ENCODE results near the gene EPN3.

The EPN3 gene

GRCh38 chr17:50558581-50558940 is 26.0 kb downstream of the EPN3 start:
- no peak for FAIRE-seq
- no peak for DNase-seq (ENCODE audit: insufficient read length, low spot score)

GRCh38 chr17:50558941-50559614 is 26.5 kb downstream of the EPN3 start:
- TF ChIP-seq POLR2A (IDR thresholded peaks at IDR 0.05; ENCODE audit: low read depth, low read length) = no peak
- DNase-seq (ENCODE audit: insufficient read length, low spot score) = no peak
- no peak for FAIRE-seq

More at GRCh38 chr17:50558581-50558940, 26.0 kb downstream of the EPN3 start:
- TF ChIP-seq POLR2A (IDR thresholded peaks at IDR 0.05; ENCODE audit: low read depth, low read length) = no peak

GRCh38 chr17:50559674-50560184 is 27.2 kb downstream of the EPN3 start:
- no peak for FAIRE-seq
- DNase-seq (ENCODE audit: insufficient read length, low spot score) = peak; percentile 93
- TF ChIP-seq POLR2A (IDR thresholded peaks at IDR 0.05; ENCODE audit: low read depth, low read length) = no peak

DNA sequence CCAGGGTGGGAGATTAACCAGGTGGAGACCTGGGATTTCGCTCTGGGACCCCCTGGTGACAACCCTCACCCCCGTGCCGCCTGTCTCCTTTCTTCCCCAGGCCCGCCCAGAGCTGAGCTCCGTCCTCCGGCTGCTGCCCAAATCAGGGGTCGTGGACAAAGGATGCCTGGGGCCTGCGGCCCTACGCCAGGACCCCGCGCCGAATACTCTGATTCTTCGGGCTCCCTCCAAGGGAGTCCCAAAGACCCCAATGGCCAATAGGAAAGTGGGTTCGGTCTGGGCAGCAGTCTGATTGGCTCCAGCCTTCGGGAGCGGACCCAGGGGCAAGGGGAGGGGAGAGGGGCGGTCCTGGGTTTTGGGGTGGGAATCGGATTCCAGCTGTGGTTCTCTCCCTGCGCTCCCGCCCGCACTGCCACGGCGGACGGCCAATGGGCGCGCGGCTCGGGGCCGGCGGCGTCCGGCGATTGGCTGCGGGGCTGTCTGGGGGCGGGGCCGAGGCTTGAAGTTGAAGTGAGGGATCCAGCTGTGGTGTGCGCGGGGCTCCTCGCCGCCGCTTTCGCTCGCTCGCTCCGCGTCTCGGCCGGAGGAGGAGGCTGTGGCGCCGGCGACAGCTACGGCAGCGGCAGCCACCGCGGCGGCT is 27.8 kb downstream of the EPN3 start, which contains the start of gene CACNA1G:
TSS of gene CACNA1G (plus strand) at position 531 of the 640 bp plus-strand sequence. CDS start 745 bp downstream, outside the sequence.
- FAIRE-seq = peak; percentile 43
- DNase-seq (ENCODE audit: insufficient read length, low spot score) = peak; percentile 99
- TF ChIP-seq POLR2A (IDR thresholded peaks at IDR 0.05; ENCODE audit: low read depth, low read length) = no peak; the same call in 1 of the 2 replicates

DNA sequence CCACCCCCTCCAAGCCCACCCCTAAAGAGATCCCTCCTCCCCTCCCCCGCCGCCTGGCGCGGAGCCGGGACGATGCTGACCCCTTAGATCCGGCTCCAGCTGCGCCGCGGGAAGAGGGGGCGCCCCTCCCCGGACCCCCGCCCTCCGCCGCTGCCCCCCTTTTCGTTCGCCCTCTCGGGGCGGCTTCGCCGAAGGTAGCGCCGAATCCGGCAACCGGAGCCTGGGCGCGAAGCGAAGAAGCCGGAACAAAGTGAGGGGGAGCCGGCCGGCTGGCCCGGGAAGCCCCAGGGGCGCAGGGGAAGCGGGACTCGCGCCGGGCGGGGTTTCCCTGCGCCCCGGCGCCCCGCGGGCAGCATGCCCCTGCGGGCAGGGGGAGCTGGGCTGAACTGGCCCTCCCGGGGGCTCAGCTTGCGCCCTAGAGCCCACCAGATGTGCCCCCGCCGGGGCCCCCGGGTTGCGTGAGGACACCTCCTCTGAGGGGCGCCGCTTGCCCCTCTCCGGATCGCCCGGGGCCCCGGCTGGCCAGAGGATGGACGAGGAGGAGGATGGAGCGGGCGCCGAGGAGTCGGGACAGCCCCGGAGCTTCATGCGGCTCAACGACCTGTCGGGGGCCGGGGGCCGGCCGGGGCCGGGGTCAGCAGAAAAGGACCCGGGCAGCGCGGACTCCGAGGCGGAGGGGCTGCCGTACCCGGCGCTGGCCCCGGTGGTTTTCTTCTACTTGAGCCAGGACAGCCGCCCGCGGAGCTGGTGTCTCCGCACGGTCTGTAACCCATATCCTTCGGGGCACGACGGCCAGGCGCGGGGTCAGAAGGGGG is 28.6 kb downstream of the EPN3 start:
- DNase-seq (ENCODE audit: insufficient read length, low spot score) (no peak), FAIRE-seq (no peak)
- TF ChIP-seq POLR2A (IDR thresholded peaks at IDR 0.05; ENCODE audit: low read depth, low read length) = no peak

DNA sequence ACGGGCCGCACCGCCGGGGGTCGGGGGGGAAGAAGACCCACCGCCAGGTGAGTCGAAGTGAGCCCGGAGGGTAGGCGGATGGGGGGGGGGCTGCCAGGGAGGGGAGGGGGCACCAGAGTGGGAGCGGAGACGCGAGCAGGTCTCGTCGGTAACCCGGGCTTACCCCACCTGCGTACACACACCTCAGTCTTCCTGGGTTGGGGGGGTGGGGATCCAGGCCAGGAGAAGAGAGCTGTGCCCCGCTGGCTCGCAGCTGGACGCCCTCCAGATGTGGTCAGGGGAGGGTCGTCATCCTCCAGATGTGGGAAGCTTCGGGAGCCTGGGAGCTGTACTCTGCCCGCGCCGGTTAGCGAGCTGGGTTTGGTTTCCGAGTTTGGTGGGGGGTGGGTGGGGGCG is 29.2 kb downstream of the EPN3 start:
- no peak for TF ChIP-seq POLR2A (IDR thresholded peaks at IDR 0.05; ENCODE audit: low read depth, low read length)
- no peak for FAIRE-seq
- DNase-seq (ENCODE audit: insufficient read length, low spot score) = no peak

DNA sequence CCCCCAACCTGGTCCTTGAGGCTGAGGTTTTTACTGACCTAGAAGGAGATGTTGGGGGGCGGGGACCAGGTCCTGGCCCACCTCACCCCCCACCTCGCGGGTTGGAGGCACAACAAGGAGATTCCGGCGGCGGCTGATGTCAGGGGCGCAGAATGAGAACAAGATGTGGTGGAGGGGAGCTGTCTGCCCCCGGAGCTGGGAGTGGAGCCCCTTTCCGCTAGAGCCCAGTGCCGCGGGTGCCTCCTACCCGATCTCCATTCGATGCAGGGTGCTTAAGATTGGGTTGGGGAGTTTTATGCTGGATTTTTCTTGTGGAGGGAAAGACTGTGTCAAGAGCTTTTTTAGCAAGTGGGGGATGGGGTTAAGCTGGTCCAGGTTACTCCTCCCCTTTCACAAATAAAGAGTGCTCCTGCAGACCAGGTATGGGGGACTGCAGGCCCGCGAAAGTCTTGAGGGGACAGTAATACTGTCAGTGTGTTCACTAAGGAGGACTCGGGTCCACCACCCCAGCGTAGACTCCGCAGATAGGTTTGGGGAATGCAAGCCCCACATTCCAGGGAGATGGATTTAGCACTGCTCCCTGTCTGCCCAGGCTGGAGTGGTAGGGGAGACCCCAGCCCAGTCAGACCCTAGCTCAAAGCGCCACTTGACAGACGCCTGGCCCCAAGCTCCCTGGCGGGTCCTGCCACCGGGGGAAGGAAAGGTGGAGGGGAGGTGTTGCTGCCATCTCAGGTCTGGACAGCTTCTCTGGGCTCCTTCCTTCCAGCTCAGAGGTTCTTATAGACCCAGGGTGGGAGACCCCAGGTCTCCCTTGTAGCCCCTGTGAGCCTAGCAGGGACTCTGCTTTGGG is 29.9 kb downstream of the EPN3 start:
- DNase-seq (ENCODE audit: insufficient read length, low spot score) = no peak
- no peak for FAIRE-seq
- TF ChIP-seq POLR2A (IDR thresholded peaks at IDR 0.05; ENCODE audit: low read depth, low read length) = no peak

- no peak for TF ChIP-seq POLR2A (IDR thresholded peaks at IDR 0.05; ENCODE audit: low read depth, low read length)
- no peak for DNase-seq (ENCODE audit: insufficient read length, low spot score)
- no peak for FAIRE-seq
Observed at GRCh38 chr17:50563092-50563511, 30.6 kb downstream of the EPN3 start.

DNA sequence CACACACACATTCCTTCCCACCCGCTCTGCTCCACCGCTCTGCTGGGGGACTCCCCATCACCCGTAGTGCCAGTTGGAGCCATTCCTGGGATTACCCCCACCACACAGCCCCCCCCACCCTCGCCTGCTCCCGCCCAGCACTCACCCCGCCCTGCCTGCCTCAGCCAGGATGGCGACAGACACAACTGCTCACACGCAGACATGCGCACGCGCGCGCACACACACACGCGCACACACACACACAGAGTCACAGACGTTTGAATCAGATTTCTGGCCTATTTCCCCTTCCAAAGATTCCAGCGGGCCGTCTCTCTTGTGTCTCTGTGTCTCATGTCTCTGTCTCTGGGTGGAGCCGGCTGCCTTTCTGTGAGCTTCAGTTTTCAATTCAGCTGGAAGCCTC is 32.4 kb downstream of the EPN3 start:
- FAIRE-seq (no peak), DNase-seq (ENCODE audit: insufficient read length, low spot score) (no peak)
- no peak for TF ChIP-seq POLR2A (IDR thresholded peaks at IDR 0.05; ENCODE audit: low read depth, low read length)

DNA sequence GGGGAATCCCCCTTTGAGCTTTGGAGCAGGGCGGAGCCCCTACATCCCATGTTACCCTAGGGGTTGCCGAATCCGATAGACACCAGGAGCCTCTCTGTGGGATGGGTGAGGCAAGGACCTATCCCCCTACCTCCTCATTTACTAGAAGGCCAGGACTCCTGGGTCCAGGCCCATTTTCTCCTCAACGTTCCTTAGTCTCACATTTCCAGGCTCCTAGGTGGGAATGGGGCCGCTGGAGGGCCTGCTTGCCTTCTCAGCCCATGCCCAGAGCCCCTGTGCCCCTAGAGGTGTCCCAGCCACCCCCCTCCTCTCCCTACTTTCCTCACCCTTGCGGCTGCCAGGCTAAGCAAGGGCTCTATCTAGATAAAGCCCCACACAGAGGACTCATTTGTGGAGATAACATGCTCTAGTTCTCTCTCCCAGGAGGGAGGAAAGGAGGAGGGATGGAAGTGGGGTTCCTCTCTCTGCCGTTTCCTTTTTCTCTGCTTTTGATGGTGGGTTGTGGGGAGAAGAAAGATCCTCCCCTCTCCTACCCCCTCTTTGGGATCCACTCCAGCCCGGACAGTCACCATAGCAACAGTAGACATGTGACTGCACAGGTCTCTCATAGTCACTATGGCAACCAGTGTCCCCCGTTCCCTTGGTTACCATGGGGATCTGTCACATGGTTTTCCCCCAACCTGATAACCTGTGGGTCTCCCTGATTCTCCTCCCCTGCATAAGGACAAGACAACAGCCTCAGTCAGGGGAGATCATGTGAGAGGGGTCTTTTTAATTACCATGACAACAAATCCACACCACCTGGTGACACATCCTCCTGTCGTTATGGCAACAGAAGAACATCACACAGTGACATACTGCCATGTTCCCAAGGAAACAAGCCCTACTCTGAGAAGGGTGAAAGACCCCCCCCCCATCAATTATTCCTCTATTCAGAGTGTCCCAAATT is 33.1 kb downstream of the EPN3 start:
- FAIRE-seq (no peak), DNase-seq (ENCODE audit: insufficient read length, low spot score) (no peak)
- TF ChIP-seq POLR2A (IDR thresholded peaks at IDR 0.05; ENCODE audit: low read depth, low read length) = no peak

DNA sequence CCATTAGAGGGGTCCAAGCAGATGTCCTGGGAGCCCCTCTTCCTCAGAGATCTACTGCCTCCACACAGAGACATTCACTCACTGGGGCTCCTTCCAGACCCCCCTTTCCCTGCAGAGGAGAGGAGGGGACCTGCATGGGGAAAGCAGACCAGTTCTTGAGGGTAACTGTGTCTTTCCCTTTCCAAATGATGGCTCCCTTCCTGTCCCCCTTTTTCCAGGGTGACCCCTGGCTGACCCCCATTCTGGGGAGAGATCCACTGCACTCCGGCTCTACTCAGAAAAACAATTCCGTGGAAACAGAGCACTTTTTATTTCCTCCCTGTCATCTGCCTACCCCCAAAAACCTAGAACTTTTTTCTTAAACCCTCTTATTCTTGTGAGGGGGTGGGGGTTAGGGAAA is 34.4 kb downstream of the EPN3 start:
- FAIRE-seq = no peak
- DNase-seq (ENCODE audit: insufficient read length, low spot score) = no peak
- no peak for TF ChIP-seq POLR2A (IDR thresholded peaks at IDR 0.05; ENCODE audit: low read depth, low read length)

GRCh38 chr17:50568659-50569058 is 36.1 kb downstream of the EPN3 start:
- no peak for FAIRE-seq
- DNase-seq (ENCODE audit: insufficient read length, low spot score) = no peak
- no peak for TF ChIP-seq POLR2A (IDR thresholded peaks at IDR 0.05; ENCODE audit: low read depth, low read length)
